GM20000 (cell line): ENCODE measurements around the gene NASP.

Experiments used
- DNase-seq: peaks from one replicate; pipeline ENCODE4 v3.0.0; 2012; ENCODE audit warnings: low spot score
- CTCF ChIP-seq: IDR thresholded peaks from 2 replicates; pipeline ENCODE4 v1.5.1; 2012; ENCODE audit warnings: mild to moderate bottlenecking, control low read depth; ENCODE audit errors: extremely low read depth, missing control alignments

The NASP gene

GRCh38 chr1:45640293-45640692 lies 56.5 kb downstream of the NASP start:
- DNase-seq: no peak
- no peak for TF ChIP-seq CTCF

GRCh38 chr1:45643321-45643720 lies 59.5 kb downstream of the NASP start:
- DNase-seq: no peak
- TF ChIP-seq CTCF: no peak

- TF ChIP-seq CTCF: no peak
- no peak for DNase-seq
Observed at GRCh38 chr1:45643978-45644377, 60.1 kb downstream of the NASP start.

- DNase-seq: no peak
- TF ChIP-seq CTCF: no peak
Observed at GRCh38 chr1:45644661-45645060, 60.8 kb downstream of the NASP start.

- no peak for TF ChIP-seq CTCF
- DNase-seq: no peak
Observed at GRCh38 chr1:45647248-45648021, 63.6 kb downstream of the NASP start.

GRCh38 chr1:45654540-45655280 lies 70.9 kb downstream of the NASP start:
- DNase-seq: no peak
- no peak for TF ChIP-seq CTCF

GRCh38 chr1:45656573-45657226 lies 72.9 kb downstream of the NASP start:
- no peak for TF ChIP-seq CTCF
- DNase-seq: no peak
